Measurements from ENCODE around the gene RBM7.

- TF ChIP-seq POLR2A (IDR thresholded peaks at IDR 0.05; ENCODE audit: low read length) (no peak), GATA1 (IDR thresholded peaks at IDR 0.05; ENCODE audit: low read depth, low read length) (no peak)
Observed at GRCh38 chr11:114426280-114426679, 25.8 kb downstream of the RBM7 start.
